ENCODE measurements around the gene TTLL9.

- TF ChIP-seq CTCF (IDR thresholded peaks at IDR 0.05) (no peak), POLR2A (IDR thresholded peaks at IDR 0.05) (no peak)
Measured at GRCh38 chr20:31972471-31973021, 102.1 kb downstream of the TTLL9 start.

All from adrenal gland (tissue), 5 donors.